HG03442 (cell line): ENCODE data around the gene CAMTA2.

Source experiments
- ATAC-seq: cut with Tn5 transposase; IDR thresholded peaks from one replicate; pipeline ENCODE4 v1.9.1; 2021; ENCODE audit warnings: mild to moderate bottlenecking, moderate library complexity; ENCODE audit not compliant: unreplicated experiment

Gene CAMTA2

DNA sequence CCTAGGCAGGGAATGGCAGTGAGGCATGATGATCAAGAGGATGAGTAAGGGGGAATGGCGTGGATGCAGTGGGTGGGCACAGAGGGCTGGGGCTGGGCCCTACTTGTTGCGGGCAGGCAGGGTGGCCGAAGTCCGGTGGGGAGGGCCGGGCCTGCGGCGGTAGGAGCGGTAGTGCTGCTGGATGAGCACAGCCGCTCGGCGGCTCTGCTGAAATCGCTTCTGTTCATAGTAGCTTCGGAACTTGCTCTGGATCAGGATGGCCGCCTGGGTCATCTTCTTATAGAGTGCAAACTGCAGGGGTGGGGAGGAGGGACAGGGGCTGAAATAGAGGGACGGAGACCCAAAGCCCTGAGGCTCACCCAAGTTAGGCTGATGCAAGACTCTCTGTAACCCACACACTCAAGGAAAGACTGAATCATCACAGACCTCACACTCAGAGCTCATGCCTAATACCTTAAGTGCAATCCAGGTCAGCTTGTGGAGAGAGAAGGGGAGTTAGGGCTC lies 18.4 kb downstream of the CAMTA2 start:
- ATAC-seq, result no peak

GRCh38 chr17:4968486-4969046 lies 18.9 kb downstream of the CAMTA2 start:
- no peak for ATAC-seq

DNA sequence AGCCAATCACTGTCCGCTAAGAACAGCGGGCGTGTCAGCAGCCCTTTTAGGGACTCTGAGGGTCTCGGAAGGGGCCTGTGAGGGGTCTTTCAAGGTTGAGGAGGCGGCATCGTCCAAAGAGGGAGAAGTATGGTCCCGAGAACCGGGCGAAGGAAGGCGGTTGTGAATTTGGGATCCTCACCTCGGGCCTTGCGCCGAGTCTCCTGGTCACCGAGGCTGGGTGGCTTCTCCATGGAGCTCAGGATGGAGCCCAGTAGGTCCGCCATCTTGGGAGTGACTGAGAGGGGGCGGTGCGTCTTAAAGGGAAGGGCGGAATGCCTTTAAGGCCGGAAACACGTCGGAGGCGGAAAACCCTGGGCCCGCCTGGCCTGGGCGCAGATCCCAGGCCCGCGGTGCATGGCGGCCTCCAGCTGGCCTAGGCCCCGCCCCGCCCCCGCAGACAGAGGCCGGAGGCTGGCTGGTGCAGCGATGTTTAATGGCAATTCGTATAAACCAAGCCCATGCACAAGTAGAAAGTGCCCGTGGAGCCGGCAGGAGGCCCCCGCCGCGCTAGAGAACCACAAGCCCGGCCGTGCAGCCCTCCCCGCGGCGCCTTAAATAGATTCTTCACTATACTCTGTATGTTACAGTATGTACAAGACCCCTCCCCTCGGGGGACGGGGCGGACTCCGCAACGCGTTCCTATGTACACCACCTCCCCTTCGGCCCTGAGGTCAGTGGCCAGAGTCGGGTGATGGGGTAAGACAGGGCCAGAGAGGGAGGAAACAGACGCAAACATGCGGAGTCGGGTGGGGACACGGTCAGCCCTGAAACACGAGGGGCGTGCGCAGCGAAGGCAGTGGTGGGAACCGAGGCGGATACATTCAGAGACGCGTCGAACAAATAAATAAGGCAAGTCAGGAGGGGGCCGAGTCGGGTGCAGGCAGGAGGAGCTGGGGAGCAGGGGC lies 19.7 kb downstream of the CAMTA2 start, which contains the start of gene SPAG7:
Gene SPAG7 (minus strand): TSS at position 279 of the 947 bp plus-strand sequence. CDS start 13 bp downstream, at position 266.
- peak; percentile 52 for ATAC-seq

DNA sequence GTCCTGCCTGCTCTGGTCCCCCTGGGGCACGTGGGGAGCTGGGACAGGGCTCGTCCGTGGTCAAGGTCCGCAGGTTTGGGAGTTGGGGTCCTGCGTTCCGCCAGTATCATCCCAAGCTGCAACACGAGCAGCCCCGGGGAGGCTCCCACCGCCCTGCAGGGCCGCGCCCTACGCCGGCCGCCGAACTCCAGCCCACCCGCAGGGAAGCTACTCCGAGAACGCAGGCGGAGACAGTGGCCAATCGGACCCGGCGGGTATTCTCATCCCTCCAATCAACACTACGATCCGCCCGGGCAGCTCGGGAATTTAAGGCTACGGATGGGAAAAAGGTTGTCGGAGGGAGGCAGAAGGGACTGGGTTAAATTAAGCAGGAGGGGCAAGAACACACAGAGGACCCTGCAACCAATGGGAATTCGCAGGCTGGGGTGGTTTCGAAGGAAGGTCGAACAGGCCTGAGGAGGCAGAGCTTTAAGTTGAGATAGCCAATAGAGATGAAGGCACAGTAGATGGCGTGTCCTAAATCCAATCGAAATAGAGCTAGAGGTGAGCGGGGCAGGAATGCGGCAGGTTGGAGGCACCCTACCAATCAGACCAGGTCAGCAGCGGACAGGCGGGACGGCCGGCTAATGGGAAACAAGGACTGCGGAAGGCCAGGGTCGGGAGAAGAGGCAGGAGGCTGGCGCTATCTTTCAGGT lies 20.5 kb downstream of the CAMTA2 start:
- ATAC-seq, result peak; percentile 74

DNA sequence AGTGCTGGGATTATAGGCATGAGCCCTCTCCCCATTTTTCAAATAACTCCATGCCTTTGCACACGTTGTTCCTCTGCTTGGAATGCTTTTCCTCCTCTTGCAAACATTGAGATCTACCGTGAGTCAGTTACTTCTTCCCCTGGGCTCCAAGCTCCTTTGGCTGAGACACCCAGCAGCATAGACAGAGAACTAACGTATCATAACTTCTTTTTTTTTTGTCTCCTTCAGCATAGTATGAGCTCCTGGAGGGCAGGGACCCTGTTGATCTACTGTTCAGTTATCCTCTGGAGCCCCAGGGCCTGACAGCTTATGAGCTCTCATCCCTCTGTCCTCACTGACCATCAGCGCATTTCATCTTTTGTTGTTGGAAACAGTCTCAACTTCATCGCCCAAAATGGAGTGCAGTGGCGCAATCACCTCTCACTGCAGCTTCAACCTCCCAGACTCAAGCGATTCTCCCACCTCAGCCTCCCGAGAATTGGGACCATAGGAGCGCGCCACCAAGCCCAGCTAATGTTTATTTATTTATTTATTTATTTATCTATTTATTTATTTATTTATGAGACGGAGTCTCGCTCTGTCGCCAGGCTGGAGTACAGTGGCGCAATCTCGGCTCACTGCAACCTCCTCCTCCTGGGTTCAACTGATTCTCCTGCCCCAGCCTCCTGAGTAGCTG lies 22.0 kb downstream of the CAMTA2 start:
- ATAC-seq, result no peak

- ATAC-seq, result no peak
Measured at GRCh38 chr17:4960279-4960922, 27.1 kb downstream of the CAMTA2 start.

DNA sequence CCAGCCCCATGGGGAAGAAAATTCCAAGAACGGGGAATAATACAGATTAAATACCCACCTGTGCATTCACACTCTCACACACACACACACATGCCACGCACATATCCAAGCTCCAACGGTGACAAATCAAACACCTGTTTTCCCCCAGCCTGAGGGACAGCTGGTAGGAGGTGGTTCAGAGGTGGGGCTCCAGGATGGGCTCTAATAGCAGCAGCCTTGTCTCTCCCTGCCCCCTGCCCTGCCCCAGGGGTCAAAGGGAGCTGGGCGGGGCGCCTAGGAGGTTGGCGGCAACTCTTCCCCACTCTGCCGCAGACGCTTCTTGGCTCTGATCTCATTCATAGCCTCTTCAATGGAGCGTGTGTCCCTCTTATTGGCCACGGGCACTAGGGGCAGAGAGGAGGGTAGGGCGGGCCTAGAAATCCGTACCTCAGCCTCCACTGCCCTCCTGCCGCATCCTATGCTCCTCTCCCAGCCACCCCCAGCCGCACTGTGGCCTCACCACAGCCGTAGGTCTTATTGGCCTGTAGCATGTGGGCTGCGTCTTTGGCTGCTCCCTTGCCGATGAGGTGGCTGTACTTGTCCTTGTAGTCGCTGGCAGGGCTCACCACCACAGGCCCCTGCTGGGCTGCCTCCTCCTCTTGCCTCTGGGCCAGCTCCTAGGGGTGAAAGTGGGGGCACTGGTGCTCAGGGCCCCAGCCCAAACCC lies 28.1 kb downstream of the CAMTA2 start:
- ATAC-seq, result no peak

- ATAC-seq, result no peak
Measured at GRCh38 chr17:4958102-4958501, 29.4 kb downstream of the CAMTA2 start.

DNA sequence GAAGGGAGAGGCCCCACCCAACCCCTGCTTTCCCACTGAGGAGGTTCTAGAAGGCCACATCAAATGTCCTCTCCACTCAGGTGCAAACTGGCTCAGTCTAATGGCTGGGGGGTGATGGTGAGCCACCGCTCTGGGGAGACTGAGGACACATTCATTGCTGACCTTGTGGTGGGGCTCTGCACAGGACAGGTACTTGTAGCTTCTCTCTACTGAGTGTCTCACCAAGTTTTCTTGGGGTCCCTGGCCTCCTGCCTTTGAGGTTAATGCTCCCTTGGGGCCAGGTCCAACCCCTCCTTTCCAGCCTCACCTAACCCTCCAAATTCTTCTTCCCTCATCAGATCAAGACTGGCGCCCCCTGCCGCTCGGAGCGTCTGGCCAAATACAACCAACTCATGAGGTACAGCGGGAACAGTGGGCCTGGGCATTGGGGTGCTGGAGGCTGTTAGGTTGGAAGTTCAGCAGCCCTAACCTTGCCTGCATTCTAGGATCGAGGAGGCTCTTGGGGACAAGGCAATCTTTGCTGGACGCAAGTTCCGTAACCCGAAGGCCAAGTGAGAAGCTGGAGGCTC lies 30.9 kb downstream of the CAMTA2 start:
- ATAC-seq, result no peak

GRCh38 chr17:4955091-4955490 lies 32.4 kb downstream of the CAMTA2 start:
- no peak for ATAC-seq

DNA sequence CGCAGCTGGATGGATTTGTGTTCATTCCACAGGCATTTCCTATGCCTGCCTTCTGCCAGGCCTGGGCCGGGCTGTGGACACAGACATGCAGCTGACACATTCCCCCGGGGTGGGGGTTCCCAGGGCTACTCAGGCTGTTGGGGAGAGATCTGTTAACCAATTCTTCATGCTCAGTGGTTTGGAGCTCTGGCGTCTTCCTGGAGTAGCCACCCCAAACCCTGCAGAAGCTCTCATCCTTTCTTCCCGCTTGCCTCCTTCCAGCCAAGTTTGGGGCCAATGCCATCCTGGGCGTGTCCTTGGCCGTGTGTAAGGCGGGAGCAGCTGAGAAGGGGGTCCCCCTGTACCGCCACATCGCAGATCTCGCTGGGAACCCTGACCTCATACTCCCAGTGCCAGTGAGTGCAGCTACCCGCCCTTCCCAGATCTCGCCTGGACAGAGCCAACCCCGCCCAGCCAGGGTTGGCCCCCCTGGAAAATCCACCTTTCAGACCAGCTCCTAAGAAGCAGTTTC lies 34.0 kb downstream of the CAMTA2 start:
- ATAC-seq, result no peak

DNA sequence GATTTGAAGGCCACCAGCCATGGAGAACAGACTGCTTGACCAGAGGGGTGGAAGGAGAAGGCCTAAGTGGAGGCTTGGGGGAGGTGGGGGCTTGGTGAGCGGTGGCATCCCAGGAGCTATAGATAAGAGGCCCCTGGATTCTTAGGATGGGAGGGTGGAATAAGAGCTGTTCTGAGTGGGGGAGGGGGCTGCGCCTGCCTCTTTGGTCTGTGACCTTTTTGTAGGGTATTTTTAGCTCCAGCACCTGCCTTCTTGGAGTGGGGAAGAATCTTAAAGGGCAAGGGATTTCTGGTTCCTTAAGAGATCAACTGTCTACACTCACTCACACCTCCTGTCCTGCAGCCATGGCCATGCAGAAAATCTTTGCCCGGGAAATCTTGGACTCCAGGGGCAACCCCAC lies 36.0 kb downstream of the CAMTA2 start:
- no peak for ATAC-seq

- ATAC-seq, result no peak
Measured at GRCh38 chr17:4950746-4951204, 36.7 kb downstream of the CAMTA2 start, which contains the start of gene ENO3. Gene ENO3 (plus strand): TSS chr17:4951119. CDS start chr17:4951830, 711 bp downstream.

GRCh38 chr17:4950075-4950745 lies 37.3 kb downstream of the CAMTA2 start:
- ATAC-seq, result peak; percentile 3

DNA sequence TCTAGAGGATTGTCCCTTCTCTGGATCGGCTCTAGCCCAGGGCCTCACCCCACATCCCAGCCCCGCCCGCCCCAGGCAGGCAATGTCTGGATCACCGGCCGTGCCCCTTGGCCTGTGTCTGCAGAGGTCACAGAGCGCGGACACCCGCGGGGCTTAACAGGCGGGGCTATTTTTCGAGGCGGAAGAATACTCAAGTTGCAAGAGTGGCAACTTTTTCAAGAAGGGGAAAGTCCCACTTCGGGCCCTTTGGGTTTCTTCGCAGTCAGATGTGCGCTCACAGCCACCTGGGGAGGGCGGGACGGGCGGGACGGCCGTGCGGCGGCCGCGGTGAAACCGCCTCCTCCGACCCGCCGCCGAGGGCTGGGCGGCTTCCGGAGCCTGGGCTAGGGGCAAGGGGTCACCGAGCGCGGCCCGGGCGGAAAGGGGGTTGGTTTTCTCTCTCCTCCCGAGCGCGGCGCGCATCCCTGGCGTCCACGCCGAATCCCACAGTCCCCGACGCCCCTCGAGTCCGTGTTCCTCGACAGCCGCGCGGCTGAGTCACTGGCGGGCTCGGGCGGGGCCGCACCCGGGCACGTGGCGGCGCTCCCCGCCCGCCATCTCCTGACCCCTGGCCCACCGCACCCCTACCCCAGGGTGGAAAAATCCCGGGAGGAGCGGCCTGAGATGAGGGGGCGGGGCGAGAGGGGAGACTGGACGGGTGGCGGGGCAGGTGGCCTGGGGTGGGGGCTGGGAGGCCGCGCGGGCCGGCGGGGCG lies 38.0 kb downstream of the CAMTA2 start:
- ATAC-seq, result peak; percentile 22

DNA sequence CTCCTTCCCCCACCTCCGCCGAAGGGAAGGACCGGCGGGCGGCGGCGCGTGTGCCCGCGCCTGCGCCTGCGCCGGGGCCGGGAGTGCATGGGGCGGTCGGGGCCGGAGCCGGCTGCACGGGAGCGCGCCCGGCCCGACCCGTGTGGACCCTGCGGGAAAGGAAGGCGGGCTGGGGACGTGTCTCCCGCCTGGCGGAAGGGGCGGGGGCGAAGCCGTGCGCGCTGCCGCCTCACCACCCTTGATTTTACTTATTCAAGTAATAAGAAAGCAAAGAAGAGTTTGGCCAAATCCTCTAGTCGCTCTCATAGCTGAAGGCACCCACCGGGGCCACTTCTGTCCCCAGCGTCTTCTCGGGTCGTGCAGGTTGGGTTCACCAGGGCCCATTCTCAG lies 38.5 kb downstream of the CAMTA2 start:
- ATAC-seq, result peak; percentile 33

- peak; percentile 19 for ATAC-seq
Measured at GRCh38 chr17:4948166-4948930, 39.1 kb downstream of the CAMTA2 start, which contains the start of gene PFN1. Gene PFN1 (minus strand): TSS chr17:4948530. CDS start chr17:4948394, 136 bp downstream.
